Upper lobe of left lung (tissue), 4 donors: ENCODE results near the gene ECD.

Experiments
- POLR2A ChIP-seq, 4 donors: fragments of 450-650 bp; IDR thresholded peaks; one replicate each; pipeline ENCODE4 v1.5.1; 2016 to 2017; ENCODE audit warnings: antibody characterized with exemption in 4 of 4, mild to moderate bottlenecking in 2 of 4
- POLR2AphosphoS5 ChIP-seq, 2 donors: sonication (generic); formaldehyde crosslinking; IDR thresholded peaks; one replicate each; pipeline ENCODE4 v1.5.1; 2017; ENCODE audit warnings: antibody characterized with exemption in 2 of 2
- TF ChIP-seq, protein P1 (sequence below), 6 experiments: fragments of 450-650 bp in 4 of 6; fragments of 200-600 bp in 2 of 6; sonication (generic) in 2 of 6; IDR thresholded peaks; one replicate each; pipeline ENCODE4 v1.5.1; 2016 to 2019; ENCODE audit warnings: antibody characterized with exemption in 6 of 6

GRCh38 chr10:73099141-73099540 lies 68.7 kb downstream of the ECD start:
- TF ChIP-seq POLR2A (IDR thresholded peaks at IDR 0.05) (no peak), POLR2AphosphoS5 (IDR thresholded peaks at IDR 0.05) (no peak)
- TF ChIP-seq, protein P1, sequence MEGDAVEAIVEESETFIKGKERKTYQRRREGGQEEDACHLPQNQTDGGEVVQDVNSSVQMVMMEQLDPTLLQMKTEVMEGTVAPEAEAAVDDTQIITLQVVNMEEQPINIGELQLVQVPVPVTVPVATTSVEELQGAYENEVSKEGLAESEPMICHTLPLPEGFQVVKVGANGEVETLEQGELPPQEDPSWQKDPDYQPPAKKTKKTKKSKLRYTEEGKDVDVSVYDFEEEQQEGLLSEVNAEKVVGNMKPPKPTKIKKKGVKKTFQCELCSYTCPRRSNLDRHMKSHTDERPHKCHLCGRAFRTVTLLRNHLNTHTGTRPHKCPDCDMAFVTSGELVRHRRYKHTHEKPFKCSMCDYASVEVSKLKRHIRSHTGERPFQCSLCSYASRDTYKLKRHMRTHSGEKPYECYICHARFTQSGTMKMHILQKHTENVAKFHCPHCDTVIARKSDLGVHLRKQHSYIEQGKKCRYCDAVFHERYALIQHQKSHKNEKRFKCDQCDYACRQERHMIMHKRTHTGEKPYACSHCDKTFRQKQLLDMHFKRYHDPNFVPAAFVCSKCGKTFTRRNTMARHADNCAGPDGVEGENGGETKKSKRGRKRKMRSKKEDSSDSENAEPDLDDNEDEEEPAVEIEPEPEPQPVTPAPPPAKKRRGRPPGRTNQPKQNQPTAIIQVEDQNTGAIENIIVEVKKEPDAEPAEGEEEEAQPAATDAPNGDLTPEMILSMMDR (IDR thresholded peaks at IDR 0.05) = no peak
